ENCODE data around the gene LILRB5. TPM values are rescaled to one million over a fixed set of nuclear protein-coding genes. Genes with fewer than 3 reads are reported as not detected.
"Not testable (repeated sequence)": the region's sequence is repeated elsewhere in the genome, so short reads cannot be mapped to it uniquely, and the experiment has no call there.

LILRB5 gene
- total and polyA plus RNA-seq, 9 of the 15 experiments (the other 6 are each of a cell fraction or from before 2014, with no cell fraction given) = not detected

GRCh38 chr19:54273821-54274220 lies 16.7 kb upstream of the LILRB5 start:
- Histone ChIP-seq H3K27ac (ENCODE audit: extremely low read depth, low read depth, low read length) (no peak overlapping the region), H3K4me3 (no peak overlapping the region), H3K27me3 (ENCODE audit: control insufficient read depth in 2 of 2, insufficient read depth in 2 of 2, low read length in 2 of 2) (peaks cover 8 to 26% of the 10 kb centered on the region in 2 experiments), H3K9me1 (ENCODE audit: control insufficient read depth, insufficient read depth, low read length) (no peaks in the 10 kb centered on the region), H3K36me3 (ENCODE audit: control insufficient read depth, insufficient read depth, low read length) (no peaks in the 10 kb centered on the region), H3K9me3 (replicated peaks; ENCODE audit: control insufficient read depth, insufficient read depth, low read depth, low read length) (no peaks in the 10 kb centered on the region), H2AFZ (ENCODE audit: low read depth, low read length) (no peak overlapping the region), H3K4me2 (ENCODE audit: insufficient read depth, low read length) (no peak overlapping the region), H3K9ac (ENCODE audit: insufficient read depth in 1 of 2, low read depth in 2 of 2, low read length in 2 of 2) (no peak overlapping the region), H3K79me2 (ENCODE audit: control insufficient read depth, insufficient read depth, low read length) (no peaks in the 10 kb centered on the region), H4K20me1 (replicated peaks; ENCODE audit: control insufficient read depth, insufficient read depth, low read length) (no peaks in the 10 kb centered on the region), H3K4me1 (replicated peaks in 1 of 2; ENCODE audit: control insufficient read depth in 2 of 2, insufficient read depth in 2 of 2, low read length in 2 of 2) (no peaks in the 10 kb centered on the region)
- no TSS peak for BruUV-seq (replicated peaks)
- no peak for DNase-seq (ENCODE audit: extremely low read depth in 1 of 4, low spot score in 3 of 4)
- POLR2A ChIA-PET = no interaction called here
- intact Hi-C loops (cut with micrococcal nuclease) = no loop called here
- WGBS (ENCODE audit: insufficient coverage, low coverage, missing lambda C conversion rate) = 0% methylated on average over 3 of the region's 3 CpGs
- in situ Hi-C loops (cut with MboI) = no loop called here
- no peak for ATAC-seq
- TF ChIP-seq ZBTB43 (CRISPR knock-in tag; IDR thresholded peaks at IDR 0.05) = no peak
- TF ChIP-seq ZNF282 (CRISPR knock-in tag; IDR thresholded peaks at IDR 0.05) = no peak
- no peak for TF ChIP-seq ESRRA (IDR thresholded peaks at IDR 0.05; ENCODE audit: borderline replicate concordance, low read depth)
- TF ChIP-seq KLF1 (tag; IDR thresholded peaks at IDR 0.05) = no peak
- no peak for TF ChIP-seq E2F8 (IDR thresholded peaks at IDR 0.05; ENCODE audit: low read depth, partially characterized antibody)
- TF ChIP-seq PYGO2 (tag; IDR thresholded peaks at IDR 0.05) = no peak
- CTCF ChIA-PET (ENCODE audit: low intra/inter-chr PET ratio) = no interaction called here
- no peak for FAIRE-seq

GRCh38 chr19:54272181-54272580 lies 15.1 kb upstream of the LILRB5 start:
- ATAC-seq; H4K20me1 ChIP-seq (replicated peaks; ENCODE audit: control insufficient read depth, insufficient read depth, low read length); H2AFZ ChIP-seq (ENCODE audit: low read depth, low read length); H3K79me2 ChIP-seq (ENCODE audit: control insufficient read depth, insufficient read depth, low read length); DNase-seq (ENCODE audit: extremely low read depth in 1 of 4, low spot score in 3 of 4); H3K9me1 ChIP-seq (ENCODE audit: control insufficient read depth, insufficient read depth, low read length); intact Hi-C loops (cut with micrococcal nuclease); H3K4me2 ChIP-seq (ENCODE audit: insufficient read depth, low read length); in situ Hi-C loops (cut with MboI); H3K9me3 ChIP-seq (replicated peaks; ENCODE audit: control insufficient read depth, insufficient read depth, low read depth, low read length); H3K36me3 ChIP-seq (ENCODE audit: control insufficient read depth, insufficient read depth, low read length); H3K27ac ChIP-seq (ENCODE audit: extremely low read depth, low read depth, low read length); POLR2A ChIA-PET; FAIRE-seq; H3K9ac ChIP-seq (ENCODE audit: insufficient read depth in 1 of 2, low read depth in 2 of 2, low read length in 2 of 2); H3K4me1 ChIP-seq (replicated peaks in 1 of 2; ENCODE audit: control insufficient read depth in 2 of 2, insufficient read depth in 2 of 2, low read length in 2 of 2); H3K4me3 ChIP-seq; BruUV-seq (replicated peaks); CTCF ChIA-PET (ENCODE audit: low intra/inter-chr PET ratio): not testable (repeated sequence)
- WGBS (ENCODE audit: insufficient coverage, low coverage, missing lambda C conversion rate) = 0% methylated on average over 5 of the region's 5 CpGs
- peaks cover 10 to 20% of the 10 kb centered on the region in 2 experiments for H3K27me3 ChIP-seq (ENCODE audit: control insufficient read depth in 2 of 2, insufficient read depth in 2 of 2, low read length in 2 of 2)
